ENCODE data around the gene UBA7.

DNA sequence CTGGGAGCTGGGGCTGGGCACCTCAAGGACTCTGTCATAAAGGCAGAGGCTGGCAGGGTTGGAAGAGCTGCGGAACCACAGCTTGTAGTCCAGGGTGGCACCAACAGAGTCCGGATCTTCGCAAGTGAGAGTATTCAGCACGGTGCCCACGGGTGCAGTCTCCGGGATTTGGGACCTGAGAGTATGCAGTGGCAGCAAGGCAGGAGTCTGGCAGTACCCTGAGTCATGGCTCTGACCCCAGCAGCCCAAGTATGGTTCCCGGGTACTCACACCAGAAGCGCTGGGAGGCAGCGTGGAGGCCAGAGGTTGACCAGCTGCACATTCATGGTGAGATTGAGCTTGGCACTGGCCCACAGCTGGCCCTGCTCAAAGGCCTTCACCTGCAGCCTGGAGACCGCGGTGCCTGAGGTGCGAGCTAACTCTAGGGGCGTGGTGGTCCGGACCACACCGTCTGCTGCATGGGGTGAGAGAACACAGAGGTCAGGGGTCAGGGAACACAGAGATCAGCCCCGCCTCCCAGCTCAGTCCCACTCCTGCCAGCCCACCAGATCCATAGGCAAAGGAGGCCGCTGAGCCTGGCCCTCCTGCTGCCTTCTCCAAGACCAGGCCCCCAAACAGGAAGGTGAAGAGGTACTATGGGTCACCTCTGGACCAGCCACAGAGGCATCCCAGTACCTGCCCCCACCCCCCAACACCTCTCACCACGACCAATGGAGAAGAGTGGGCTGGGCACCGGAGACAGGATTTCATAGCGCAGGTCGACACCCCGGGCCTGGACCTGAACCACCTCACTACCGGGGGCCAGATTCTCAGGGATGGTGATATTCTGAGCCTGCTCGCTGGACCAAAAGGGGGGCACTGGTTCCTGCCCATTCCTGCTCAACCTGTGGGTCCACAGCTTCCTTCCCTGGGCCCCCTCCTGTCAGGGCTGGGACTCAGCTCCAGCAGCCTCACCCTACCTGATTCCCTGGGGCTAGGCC is 18.5 kb downstream of the UBA7 start:
- TF ChIP-seq, protein P1, sequence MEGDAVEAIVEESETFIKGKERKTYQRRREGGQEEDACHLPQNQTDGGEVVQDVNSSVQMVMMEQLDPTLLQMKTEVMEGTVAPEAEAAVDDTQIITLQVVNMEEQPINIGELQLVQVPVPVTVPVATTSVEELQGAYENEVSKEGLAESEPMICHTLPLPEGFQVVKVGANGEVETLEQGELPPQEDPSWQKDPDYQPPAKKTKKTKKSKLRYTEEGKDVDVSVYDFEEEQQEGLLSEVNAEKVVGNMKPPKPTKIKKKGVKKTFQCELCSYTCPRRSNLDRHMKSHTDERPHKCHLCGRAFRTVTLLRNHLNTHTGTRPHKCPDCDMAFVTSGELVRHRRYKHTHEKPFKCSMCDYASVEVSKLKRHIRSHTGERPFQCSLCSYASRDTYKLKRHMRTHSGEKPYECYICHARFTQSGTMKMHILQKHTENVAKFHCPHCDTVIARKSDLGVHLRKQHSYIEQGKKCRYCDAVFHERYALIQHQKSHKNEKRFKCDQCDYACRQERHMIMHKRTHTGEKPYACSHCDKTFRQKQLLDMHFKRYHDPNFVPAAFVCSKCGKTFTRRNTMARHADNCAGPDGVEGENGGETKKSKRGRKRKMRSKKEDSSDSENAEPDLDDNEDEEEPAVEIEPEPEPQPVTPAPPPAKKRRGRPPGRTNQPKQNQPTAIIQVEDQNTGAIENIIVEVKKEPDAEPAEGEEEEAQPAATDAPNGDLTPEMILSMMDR (conservative IDR thresholded peaks at IDR 0.05) = no peak
- TF ChIP-seq ZFX (IDR thresholded peaks at IDR 0.05) = no peak
